HG03108 (cell line): ENCODE data around the gene TMEM150B.

Source experiments
- ATAC-seq: cut with Tn5 transposase; IDR thresholded peaks from one replicate; pipeline ENCODE4 v1.9.1; 2021; ENCODE audit warnings: moderate library complexity; ENCODE audit not compliant: unreplicated experiment

TMEM150B gene, protein sequence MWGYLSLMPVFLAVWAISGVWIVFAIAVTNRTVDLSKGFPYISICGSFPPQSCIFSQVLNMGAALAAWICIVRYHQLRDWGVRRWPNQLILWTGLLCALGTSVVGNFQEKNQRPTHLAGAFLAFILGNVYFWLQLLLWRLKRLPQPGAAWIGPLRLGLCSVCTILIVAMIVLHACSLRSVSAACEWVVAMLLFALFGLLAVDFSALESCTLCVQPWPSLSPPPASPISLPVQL

DNA sequence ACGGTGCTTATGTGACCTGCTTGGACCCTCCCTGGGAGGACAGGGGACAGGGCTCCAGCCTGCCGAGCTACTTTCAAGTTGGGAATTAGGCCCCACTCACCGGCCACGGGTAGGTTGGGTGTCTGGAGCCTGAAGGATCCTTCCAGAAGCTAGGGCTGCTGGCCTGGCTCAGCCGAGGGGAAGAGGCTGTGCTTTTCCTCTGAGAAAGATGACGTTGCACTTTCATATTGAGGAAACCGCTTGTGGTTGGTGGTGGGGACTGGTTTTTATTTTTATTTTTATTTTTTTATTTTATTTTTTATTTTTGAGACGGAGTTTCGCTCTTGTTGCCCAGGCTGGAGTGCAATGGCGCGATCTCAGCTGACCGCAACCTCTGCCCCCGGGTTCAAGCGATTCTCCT is at the start of gene TMEM150B:
Gene TMEM150B, minus strand, starts transcription at position 170 of the 400 bp plus-strand sequence. CDS start 4,305 bp downstream, outside the sequence.
- no peak for ATAC-seq

DNA sequence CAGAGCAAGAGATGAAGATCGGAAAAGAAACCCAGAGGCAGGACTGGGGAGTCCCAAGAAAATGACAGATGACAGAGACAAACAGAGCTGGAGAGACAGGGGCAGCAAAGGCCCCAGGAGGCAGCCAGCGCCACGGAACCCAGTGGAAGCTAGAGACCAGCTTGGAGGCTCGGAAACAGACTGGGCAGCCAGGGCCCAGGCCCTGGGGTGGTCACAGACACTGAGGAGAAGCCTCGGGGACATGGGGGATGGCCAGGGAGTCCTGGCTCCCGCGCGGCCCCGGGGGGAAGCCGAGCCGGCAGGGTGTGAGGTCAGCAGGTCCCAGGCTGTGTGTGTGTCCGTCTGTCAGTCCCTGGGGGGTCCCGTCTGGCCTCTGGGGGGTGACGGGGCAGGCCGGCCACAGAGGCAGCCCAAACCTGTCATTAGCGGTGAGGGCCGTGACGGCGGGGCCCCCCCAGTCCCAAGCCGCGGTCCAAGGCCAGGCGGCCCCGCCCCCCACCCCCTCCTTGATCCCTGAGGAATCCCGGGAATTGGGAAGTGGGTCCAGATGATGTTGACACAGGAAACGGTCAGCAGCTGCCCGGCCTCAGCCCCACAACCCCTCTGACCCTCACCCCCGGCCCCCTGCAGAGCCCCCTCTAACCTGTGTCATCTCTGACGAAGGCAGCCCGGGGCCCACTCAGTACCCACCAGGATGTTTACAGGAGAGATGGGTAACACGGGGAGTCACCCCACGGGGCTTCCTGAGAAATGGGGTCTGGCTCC is 49.0 kb upstream of the TMEM150B start:
- no peak for ATAC-seq

DNA sequence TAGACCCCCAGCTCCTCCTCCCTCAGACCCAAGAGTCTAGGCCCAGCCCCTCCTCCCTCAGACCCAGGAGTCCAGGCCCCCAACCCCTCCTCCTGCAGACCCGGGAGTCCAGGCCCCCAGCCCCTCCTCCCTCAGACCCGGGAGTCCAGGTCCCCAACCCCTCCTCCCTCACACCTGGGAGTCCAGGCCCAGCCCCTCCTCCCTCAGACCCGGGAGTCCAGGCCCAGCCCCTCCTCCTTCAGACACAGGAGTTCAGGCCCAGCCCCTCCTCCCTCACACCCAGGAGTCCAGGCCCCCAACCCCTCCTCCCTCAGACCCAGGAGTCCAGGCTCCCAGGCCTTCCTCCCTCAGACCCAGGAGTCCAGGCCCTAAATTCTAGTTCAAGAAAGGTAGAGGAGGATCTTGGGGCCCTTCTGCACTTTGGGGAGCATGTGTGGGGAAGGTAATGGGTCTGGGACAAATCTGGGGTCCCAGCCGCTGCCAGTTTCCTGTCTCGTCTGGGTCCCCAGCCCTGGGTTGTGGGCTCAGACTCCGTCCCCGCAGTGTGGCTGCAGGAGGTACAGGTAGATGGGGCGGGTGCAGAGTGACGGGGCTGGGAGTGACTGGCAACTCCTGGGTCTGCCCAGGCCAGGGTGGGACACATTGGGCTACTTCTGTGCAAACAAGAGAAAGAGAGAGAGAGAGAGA is 48.3 kb upstream of the TMEM150B start:
- ATAC-seq = no peak

DNA sequence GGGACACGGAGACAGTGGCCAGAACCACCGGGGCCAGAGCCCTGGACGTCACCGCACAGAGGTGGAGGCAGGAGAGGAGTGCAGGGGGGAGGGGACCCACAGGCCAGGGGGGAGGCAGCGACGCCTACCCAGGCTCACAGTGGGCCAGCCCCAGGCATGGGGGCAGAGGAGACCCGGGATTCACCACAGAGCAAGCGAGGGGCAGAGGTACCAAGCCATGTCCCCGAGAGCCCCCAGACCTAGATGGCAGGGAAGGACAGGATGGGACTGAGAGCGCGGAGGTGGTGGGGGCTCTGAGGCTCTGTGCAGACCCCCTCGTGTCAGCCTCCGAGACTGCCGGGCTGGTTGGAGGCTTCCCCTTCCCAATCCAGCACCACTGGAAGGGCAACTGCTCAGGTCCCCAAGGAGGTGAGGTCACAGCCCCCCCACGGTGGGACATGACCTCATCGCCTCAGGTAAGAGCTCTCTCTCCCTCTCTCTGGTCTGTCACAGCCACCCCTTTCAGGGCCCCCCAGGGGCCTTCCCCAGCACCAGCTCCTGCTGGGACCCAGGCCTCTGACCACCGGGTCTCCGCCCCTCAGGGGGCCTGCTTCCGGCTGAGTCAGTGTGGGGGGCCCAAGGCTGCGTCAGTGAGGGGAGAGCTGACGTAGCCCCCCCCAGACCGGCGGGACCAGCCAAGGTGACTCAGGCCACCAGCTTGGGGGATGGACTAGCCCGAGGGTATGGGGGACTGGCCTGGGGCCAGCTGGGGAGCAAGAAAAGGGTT is 47.4 kb upstream of the TMEM150B start:
- ATAC-seq = no peak

DNA sequence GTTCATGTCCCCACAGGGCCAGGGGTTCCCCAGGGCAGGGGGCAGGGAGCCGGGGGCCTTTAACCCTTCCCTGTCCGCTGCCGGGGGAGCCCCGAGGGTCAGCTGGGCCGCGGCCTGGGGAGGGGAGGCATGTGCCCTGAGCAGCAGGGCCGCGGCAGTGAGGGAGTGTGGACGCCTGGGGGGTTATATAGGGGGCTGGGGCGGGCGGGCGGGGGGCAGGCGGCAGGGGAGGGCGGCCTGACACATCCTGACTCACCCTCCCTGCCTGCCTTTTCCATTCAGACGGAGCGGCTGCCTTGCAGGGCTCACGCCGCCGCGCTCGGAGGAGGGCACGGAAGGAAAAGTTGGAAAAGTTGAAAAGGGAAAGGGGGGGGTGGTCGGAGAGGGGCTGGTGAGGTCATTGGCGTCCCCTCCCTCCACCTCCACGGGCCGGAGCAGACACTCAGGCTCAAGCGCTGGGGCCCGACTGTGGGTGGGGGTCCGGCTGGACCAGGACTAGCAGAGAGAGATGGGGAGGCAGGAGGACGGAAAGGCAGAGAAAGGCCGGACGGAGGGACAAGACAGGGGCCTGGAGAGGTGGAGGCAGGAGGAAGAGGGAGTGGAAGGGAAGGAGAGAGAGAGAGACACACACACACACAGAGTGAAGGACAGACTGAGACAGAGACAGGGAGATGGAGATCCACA is 45.3 kb upstream of the TMEM150B start, which contains the start of gene IL11:
Gene IL11, minus strand, starts transcription at position 159 of the 684 bp plus-strand sequence. Its CDS starts 153 bp downstream, at position 6.
- ATAC-seq = no peak

DNA sequence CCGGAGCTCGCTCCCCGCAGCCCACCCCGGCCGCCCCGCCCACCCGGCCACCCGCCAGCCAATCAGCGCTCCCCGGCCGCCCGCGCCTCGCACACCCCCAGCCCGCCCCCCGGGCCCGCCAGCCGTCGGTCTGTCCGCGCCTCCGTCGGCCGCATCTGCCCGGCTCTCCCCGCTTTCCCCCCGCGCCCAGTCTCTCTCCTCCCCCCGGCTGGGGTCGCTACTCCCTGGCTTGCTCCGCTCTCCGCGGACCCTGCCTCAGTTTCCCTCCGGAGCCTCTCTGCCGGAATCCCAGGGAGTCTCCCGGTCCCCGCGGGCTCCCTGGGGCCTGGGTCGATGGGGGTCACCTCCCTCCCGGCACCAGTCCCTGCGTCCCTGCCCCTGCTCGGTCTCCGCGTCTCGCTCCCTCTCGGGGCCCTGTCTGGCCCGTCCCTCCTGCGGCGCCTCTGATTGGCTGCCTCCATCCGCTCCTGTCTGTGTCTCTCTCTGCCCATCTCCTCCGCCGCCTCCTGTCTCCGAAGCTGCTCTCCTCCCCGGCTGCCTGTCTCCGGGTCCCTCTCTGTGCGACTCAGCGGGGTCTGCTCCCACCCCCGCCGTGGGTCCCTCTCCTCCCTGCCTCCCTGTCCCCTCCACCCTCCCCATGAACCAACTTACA is 44.6 kb upstream of the TMEM150B start:
- ATAC-seq = no peak

DNA sequence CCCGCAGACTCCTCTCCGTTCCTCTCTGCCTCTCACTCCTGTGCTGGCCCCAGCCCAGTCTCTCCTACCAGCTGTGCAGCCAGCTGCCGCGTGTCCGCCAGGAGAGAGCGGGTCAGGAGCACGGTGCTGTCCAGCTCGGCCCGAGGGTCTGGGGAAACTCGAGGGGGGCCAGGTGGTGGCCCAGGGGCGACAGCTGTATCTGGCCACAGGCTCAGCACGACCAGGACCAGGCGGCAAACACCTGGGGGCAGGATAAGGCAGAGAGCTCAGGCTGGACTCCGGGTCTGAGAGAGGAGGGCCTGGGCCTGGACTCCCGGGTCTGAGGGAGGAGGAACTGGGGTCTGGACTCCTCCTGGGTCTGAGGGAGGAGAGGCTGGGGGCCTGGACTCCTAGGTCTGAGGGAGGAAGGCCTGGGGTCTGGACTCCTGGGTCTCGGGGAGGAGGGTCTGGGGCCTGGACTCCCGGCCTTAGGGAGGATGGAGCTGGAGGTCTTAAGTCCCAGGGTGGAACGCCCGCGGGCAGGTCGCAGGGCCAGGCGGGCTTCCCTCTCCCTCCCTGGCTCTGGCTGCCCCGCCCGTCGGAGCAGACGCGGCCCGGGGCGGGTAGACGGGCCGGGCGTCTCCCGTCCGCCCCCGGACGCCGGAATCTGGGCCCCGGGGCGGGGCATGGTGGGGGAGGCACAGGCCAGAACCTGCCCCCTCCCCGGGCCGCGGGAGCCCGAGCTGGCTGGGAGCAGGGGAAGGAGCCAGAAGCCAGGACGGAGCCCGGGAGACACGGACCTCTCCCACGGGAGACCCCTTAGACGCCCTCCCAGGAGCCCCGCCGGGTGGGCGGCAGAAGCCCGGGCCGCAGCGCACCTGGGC is 43.8 kb upstream of the TMEM150B start:
- no peak for ATAC-seq

DNA sequence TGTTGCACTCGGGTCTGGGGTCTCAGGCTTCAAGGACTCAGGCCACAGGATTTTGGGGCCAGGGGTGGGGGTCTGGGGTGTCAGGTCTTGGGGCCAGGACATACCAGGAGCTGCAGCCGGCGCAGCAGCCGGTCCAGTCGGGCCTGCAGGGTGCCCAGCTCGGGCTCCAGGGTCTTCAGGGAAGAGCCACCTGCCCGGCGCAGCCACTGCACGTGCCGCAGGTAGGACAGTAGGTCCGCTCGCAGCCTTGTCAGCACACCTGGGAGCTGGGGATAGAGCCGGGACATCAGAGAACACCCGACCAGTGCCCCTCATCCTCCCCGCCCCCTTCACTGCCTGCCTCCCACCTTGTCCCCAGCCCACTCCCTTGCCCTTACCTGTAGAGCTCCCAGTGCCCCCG is 43.0 kb upstream of the TMEM150B start:
- no peak for ATAC-seq

DNA sequence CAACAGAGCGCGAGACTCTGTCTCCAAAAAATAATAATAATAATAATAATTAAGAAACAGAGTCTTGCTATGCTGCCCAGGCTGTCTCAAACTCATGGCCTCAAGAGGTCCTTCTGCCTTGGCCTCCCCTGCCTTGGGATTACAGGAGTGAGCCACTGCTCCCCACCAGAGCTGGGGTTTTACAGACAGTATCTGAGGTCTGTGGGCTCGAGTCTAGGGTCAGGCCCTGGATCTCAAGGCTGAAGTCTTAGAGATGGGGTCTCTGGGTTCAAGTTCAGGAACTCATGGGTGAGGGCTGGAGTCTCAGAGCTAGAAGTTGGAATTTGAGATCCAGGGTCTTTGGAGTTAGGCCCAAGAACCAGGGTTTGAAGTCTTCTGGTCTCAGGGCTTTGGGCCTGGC is 41.6 kb upstream of the TMEM150B start:
- no peak for ATAC-seq

DNA sequence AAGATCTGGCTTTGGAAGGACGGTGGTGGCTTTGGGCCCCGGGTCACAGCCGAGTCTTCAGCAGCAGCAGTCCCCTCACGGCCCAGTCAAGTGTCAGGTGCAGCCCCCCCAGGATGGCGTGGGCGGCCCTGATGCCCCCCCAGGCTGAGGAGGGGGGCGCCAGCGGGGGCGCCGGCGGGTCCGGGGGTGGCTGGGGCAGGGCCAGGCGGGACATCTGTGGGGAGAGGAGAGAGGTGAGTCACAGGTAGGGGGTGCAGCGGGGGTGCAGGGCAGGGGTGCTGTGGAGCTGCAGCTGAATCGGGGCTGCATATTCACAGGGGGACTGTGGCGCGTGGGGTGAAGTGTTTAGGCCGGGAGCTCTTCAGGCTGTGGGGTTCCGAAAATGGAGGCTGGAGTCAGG is 40.8 kb upstream of the TMEM150B start:
- no peak for ATAC-seq

DNA sequence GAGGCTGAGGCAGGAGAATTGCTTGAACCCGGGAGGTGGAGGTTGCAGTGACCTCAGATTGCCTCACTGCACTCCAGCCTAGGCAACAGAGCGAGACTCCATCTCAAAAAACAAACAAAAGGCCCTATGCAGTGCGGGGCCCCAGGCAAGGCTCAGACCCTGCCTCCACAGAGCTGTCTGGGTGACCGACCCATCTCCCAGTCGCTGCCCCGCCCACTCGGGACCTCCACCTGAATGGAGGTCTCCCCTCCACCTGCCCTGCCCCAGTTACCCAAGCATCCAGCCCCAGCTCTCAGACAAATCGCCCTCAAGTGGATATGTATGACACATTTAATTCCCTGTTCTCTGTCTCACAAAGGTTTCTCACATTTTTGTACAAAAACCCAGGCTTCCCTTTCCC is 40.1 kb upstream of the TMEM150B start:
- ATAC-seq = no peak

DNA sequence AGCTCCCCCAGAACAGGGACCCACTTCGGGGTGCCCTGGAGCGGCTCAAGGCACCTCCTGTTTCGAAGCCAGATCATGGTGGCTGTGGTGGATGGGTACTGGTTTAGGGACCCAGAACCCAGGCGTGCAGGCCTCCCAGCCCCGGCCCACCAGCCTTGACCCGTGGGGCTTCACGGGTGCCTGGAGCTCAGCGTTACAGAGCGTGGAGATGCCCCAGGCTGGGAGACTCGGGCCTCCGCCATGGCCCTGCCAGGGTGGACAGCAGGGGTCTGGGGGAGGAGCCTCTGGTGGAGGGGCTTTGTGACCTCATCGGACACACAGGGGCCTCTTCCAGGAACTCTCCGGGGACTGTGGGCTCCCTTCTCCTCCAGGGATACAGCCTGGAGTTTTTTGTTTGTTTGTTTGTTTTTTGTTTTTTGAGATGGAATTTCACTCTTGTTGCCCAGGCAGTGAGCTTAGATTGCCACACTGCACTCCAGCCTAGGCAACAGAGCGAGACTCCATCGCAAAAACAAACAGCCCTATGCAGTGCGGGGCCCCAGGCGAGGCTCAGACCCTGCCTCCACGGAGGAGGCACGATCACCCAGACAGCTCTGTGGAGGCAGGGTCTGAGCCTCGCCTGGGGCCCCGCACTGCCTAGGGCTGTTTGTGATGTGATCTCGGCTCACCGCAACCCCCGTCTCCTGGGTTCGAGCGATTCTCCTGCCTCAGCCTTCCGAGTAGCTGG is 38.0 kb upstream of the TMEM150B start, which contains the start of gene GARIN5B:
Gene GARIN5B, minus strand, starts transcription at position 271 of the 727 bp plus-strand sequence. Its CDS starts 194 bp downstream, at position 77.
- no peak for ATAC-seq

DNA sequence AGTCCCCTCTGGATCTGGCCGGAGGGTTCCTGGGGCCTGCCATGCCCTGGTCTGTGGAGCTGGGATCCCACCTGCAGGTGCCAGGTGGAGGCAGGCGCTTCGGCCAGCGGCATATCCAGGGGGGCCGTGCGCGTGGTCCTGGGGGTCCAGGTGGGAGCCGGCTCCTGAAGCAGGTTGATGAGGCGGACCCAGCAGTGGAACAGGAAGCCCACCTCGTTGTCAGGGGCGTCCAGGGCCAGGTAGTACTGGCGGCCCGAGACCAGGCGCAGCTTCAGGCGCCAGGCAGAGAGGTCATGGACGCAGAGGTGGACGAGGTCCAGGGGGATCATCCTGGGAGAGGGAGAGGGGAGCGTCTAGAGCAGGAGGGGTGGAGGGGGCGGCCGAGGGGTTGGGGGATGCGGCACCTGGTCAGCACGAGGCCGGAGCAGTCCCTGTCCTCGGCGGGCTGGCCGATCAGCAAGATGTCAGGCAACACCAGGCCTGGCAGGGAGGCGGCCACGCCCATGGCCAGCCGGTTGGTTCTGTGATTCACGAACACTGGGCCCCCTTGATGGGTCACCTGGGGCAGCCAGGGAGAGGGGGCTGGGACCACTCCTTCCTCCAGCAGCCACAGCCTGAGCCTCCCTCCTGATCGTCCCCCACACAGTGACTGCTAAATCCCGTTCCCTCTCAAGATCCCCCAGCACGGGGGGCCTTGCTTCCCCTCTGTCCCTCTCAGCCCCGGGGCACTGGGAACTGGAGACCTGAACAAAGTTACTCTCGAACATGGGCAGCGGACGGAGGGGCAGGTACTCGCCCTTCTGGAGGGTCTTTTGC is 37.2 kb upstream of the TMEM150B start:
- no peak for ATAC-seq

DNA sequence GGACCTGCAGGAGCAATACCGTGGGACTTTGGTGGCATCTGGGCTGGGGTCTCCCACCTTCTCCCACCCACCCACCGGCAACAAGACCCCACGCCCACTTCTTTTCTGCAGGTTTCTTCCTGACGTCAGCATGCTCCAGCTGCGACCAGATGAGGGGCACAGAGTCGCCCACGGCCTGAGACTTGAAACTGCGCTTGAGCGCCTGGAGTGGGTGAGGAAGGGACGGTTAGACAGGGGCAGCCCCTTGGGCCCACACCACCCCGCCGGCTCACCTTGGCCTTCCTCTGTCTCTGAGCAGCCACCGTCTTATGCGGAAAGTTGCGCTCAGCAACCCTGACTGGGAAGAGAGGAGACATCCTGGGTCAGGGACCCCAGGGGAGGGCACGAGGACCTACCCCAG is 35.8 kb upstream of the TMEM150B start:
- no peak for ATAC-seq

DNA sequence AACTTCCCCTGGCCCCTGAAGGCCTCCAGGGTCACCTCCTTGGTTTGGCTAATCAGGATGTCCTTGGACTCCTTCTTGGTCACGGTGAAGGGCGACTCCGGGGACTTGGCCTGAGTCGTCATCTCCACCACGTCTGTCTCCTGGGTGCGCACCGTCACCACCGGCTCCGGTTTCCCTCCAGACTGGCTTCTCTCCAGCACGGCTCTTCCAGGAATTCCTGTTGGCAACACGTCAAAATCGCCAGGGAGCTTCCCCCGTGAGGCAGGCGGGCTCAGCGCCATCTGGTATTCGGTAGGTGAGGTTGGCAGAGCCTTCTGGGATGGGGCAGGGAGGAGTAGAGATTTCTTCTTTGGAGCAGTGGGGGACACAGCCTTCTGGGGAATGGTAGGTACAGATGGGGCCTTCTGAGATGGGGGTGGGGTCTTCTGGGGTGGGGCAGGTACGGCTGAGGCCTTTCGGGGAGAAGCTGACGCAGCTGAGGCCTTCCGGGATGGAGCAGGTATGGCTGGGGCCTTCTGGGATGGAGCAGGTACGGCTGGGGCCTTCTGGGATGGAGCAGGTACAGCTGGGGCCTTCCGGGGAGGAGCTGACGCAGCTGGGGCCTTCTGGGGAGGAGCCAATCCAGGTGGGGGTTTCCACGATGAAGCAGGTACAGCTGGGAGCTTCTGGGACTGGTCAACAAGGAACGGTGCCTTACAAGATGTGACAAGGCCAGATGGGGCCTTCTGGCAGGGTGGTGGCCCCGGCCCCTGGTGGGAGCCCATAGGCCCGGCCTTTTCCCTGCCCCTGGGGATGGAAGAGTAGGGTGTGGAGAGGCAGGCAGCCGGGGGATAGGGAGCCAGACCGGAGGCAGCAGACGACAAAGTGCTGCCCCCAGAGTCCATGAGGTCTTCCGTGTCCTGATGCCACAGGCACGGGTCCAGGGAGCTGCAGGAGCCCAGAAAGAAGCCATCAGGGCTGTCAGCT is 34.1 kb upstream of the TMEM150B start:
- no peak for ATAC-seq

DNA sequence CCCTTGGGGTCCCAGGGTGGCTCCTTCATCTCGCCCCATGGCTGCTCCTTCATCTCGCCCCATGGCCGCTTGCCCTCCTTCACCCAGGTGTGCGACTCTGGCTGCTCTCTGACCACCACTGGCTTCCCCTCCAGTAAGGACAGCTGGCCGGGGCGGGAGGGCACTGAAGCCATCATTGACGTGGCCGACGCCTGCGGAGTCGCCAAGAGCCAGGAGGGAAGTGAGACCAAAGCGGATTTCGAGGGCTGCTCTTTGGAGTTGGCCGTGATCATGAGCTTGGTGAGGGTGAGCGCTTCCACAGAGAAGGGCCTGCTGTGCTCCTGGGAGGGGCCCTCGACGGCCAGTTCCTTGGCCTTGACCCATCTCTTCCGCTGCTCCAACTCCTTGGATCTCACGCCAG is 33.4 kb upstream of the TMEM150B start:
- no peak for ATAC-seq
